Measurements from ENCODE around the gene IQGAP2.
"Not testable (repeated sequence)": the region's sequence is repeated elsewhere in the genome, so short reads cannot be mapped to it uniquely, and the experiment has no call there.

The IQGAP2 gene

DNA sequence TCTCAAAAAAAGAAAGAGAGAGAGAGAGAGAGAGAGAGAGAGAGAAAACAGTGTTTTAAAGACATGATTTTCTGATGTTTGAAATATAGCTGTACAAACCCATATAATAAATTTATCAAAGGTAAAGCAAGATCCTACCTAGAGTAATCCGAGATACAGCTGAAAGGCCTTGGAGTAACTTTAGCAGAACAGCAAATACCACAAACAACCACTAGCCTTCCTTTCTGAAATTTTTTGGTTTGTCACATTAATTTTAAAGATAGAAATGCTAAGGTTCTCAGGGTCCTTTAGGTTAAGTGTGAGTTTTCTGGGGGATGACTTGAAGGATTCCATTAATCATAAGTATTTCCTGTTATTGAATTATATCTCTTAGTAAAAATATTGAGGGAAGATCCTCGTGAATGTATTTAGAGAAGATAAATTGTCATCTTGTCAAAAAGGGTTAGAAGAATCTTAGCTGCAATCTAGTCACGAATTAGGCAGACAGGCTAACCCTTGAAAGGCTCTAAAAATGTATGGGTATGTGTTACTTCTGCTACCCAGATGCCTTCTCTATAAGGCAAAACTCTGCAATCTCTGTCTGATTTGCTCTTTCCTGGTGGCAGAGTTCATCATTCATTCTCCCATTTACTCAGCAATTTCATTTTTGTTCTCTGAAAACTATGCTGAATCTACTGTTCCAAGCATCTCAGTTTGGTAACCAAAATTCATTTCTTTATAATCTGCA lies 192.8 kb downstream of the IQGAP2 start:
- Histone ChIP-seq H3K4me1 (ENCODE audit: insufficient read depth, low read length) (no peaks in the 10 kb centered on the region), H3K4me3 (ENCODE audit: low read length) (no peak overlapping the region), H3K27ac (ENCODE audit: low read length) (no peak overlapping the region), H3K9ac (ENCODE audit: low read depth, low read length) (no peak overlapping the region), H3K36me3 (ENCODE audit: insufficient read depth, low read depth, low read length) (0 out of 2 replicates have a peak, but pooled peaks cover 12% of the 10 kb centered on the region), H3K27me3 (ENCODE audit: insufficient read depth, low read length) (no peaks in the 10 kb centered on the region), H3K9me3 (ENCODE audit: insufficient read depth, low read depth, low read length) (no peaks in the 10 kb centered on the region)

DNA sequence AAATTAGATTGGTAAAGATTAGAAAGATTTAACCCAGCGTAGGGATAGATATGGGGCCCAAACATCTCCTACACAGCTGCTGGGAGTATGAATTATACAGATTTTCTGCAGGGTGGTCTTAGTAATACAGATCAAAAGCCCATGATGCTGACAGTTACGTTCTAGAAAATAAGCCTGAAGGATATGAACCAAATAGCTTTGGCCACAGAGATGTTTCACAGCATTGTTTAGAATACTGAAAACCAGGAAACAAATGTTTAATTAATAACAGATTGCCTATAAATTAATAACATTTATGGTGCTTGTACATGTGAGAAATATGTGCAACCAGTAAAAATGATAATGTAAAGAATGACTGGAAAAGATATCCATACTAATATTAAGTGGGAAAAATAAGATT lies 195.4 kb downstream of the IQGAP2 start:
- Histone ChIP-seq H3K27ac (ENCODE audit: low read length) (no peak overlapping the region), H3K4me3 (ENCODE audit: low read length) (no peak overlapping the region), H3K4me1 (ENCODE audit: insufficient read depth, low read length) (no peaks in the 10 kb centered on the region), H3K27me3 (ENCODE audit: insufficient read depth, low read length) (no peaks in the 10 kb centered on the region), H3K9ac (ENCODE audit: low read depth, low read length) (no peak overlapping the region), H3K36me3 (ENCODE audit: insufficient read depth, low read depth, low read length) (peaks cover 6% of the 10 kb centered on the region; the same call in 1 of the 2 replicates), H3K9me3 (ENCODE audit: insufficient read depth, low read depth, low read length) (no peaks in the 10 kb centered on the region)

DNA sequence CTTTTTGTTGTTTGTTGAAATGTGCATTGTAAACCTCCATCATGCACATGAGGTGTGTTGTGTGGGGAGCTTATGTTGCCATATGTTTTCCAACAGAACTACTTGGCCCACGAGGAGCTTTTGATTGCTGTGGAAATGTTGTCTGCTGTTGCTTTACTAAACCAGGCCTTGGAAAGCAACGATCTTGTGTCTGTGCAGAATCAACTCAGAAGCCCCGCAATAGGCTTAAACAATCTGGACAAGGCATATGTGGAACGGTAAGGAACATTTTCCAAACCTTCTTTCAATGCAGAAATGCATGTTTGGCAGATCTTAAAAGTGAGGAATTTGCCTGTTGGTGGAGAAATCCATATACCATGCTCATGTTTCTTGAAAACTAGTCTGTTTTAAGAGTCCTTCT lies 197.6 kb downstream of the IQGAP2 start:
- Histone ChIP-seq H3K27ac (ENCODE audit: low read length) (no peak overlapping the region), H3K9me3 (ENCODE audit: insufficient read depth, low read depth, low read length) (no peaks in the 10 kb centered on the region), H3K27me3 (ENCODE audit: insufficient read depth, low read length) (no peaks in the 10 kb centered on the region), H3K9ac (ENCODE audit: low read depth, low read length) (no peak overlapping the region), H3K36me3 (ENCODE audit: insufficient read depth, low read depth, low read length) (peaks cover 6% of the 10 kb centered on the region; the same call in 1 of the 2 replicates), H3K4me3 (ENCODE audit: low read length) (no peak overlapping the region), H3K4me1 (ENCODE audit: insufficient read depth, low read length) (no peaks in the 10 kb centered on the region)

DNA sequence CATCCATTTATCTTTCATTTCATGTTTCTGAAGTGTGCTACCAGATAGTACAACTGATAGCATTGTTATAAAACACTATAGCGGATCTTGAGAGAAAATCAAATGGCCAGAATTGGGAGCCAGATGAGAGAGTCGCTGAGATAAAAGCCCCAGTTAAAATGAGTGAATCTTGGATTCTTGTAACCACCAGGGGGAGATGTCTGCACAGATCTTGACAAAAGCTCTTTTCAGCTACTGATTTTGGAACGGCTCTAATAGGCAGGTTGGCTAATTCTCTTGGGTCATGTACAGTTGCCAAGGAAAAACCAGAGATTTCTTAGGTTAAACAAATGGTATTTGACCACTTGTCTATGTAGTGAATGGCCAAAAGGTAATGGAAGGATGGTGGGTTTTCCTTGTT lies 198.4 kb downstream of the IQGAP2 start:
- H3K27ac ChIP-seq (ENCODE audit: low read length), result no peak overlapping the region

DNA sequence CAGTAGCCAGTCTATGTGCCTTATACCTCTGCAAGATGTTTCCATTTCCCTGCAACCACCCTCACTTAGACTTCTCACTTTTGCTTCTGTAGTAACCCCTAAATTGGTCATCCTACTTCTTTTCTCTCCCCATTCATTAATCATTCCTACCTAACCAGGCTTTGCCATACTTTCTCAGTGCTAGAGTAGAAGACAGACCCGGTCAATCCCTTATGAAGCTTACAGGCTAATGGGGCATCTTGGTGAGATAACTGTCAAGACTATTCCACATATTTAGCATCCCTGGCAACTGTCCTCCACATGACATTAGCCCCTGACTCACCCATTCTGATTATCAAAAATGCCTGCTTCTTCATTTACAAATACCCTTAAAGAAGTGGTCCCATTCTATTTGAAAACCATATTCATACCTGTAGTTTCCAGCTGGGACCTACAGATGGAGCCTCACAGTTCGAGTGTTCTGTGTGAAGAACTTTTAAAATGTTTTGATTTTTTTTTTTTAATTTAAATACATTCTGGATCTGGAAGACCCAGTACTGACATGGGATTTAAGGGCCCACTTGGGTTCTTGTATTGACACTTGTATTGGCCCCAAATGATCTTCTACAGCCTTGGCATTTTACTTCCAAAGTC lies 199.1 kb downstream of the IQGAP2 start:
- Histone ChIP-seq H3K27me3 (ENCODE audit: insufficient read depth, low read length) (no peaks in the 10 kb centered on the region), H3K36me3 (ENCODE audit: insufficient read depth, low read depth, low read length) (peaks cover 8% of the 10 kb centered on the region; the same call in 1 of the 2 replicates), H3K27ac (ENCODE audit: low read length) (no peak overlapping the region), H3K4me1 (ENCODE audit: insufficient read depth, low read length) (no peaks in the 10 kb centered on the region), H3K9me3 (ENCODE audit: insufficient read depth, low read depth, low read length) (no peaks in the 10 kb centered on the region), H3K4me3 (ENCODE audit: low read length) (no peak overlapping the region), H3K9ac (ENCODE audit: low read depth, low read length) (no peak overlapping the region)

More for the DNA sequence above, 198.4 kb downstream of the IQGAP2 start:
- Histone ChIP-seq H3K9me3 (ENCODE audit: insufficient read depth, low read depth, low read length) (no peaks in the 10 kb centered on the region), H3K4me1 (ENCODE audit: insufficient read depth, low read length) (no peaks in the 10 kb centered on the region), H3K9ac (ENCODE audit: low read depth, low read length) (no peak overlapping the region), H3K36me3 (ENCODE audit: insufficient read depth, low read depth, low read length) (peaks cover 6% of the 10 kb centered on the region; the same call in 1 of the 2 replicates), H3K27me3 (ENCODE audit: insufficient read depth, low read length) (no peaks in the 10 kb centered on the region), H3K4me3 (ENCODE audit: low read length) (no peak overlapping the region)

DNA sequence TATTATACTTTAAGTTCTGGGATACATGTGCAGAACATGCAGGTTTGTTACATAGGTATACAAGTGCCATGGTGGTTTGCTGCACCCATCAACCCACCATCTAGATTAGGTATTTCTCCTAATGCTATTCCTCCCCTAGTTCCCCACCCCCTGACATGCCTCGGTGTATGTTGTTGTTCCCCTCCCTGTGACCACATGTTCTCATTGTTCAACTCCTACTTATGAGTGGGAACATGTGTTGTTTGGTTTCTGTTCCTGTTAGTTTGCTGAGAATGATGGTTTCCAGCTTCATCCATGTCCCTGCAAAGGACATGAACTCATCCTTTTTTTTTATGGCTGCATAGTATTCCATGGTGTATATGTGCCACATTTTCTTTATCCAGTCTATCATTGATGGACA lies 200.9 kb downstream of the IQGAP2 start:
- H3K27me3 ChIP-seq (ENCODE audit: insufficient read depth, low read length); H3K9me3 ChIP-seq (ENCODE audit: insufficient read depth, low read depth, low read length); H3K4me3 ChIP-seq (ENCODE audit: low read length); H3K36me3 ChIP-seq (ENCODE audit: insufficient read depth, low read depth, low read length); H3K27ac ChIP-seq (ENCODE audit: low read length); H3K4me1 ChIP-seq (ENCODE audit: insufficient read depth, low read length); H3K9ac ChIP-seq (ENCODE audit: low read depth, low read length): not testable (repeated sequence)

DNA sequence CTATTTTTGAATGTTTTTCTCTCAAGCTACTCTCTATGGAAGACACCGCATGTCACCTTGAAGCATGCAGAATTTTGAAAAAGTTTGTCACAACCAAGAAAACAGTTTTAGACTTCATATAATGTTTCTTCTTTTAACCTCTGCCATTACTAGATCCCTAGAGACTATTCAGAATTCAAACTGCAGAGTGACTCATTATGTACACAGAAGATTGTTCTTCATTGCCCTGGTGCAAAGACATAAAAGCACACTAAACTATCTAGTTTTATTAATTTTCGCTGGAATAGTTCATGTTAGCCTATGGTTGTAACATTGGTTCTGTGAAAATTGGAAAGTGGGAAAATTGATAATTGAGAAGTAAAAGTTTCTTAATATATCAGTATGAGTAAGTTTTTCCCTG lies 201.8 kb downstream of the IQGAP2 start:
- Histone ChIP-seq H3K4me1 (ENCODE audit: insufficient read depth, low read length) (peaks cover 8% of the 10 kb centered on the region; the same call in 1 of the 2 replicates), H3K36me3 (ENCODE audit: insufficient read depth, low read depth, low read length) (peaks cover 3% of the 10 kb centered on the region; the same call in 1 of the 2 replicates), H3K27me3 (ENCODE audit: insufficient read depth, low read length) (no peaks in the 10 kb centered on the region), H3K27ac (ENCODE audit: low read length) (no peak overlapping the region), H3K4me3 (ENCODE audit: low read length) (no peak overlapping the region), H3K9ac (ENCODE audit: low read depth, low read length) (no peak overlapping the region), H3K9me3 (ENCODE audit: insufficient read depth, low read depth, low read length) (no peaks in the 10 kb centered on the region)

DNA sequence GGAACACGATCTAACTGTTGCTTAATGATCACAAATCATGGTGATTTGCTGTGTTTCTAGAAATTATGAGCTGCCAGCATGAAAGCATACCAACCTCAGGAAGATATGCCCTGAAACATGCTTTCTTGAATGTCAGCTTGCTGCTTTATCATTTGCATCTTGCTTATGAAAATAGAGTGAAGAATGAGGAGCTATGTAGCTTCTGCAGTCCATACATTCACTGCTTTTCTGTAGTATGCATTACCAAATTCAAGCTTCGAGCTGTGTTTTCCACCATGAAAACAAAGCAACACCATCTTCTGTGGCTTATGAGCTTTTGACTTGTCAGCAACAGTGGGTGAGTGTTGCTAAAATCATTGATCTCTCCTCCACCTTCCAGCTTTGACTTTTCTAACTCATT lies 203.6 kb downstream of the IQGAP2 start:
- no peak overlapping the region for H3K9ac ChIP-seq (ENCODE audit: low read depth, low read length)
- H3K4me3 ChIP-seq (ENCODE audit: low read length), result no peak overlapping the region
- H3K36me3 ChIP-seq (ENCODE audit: insufficient read depth, low read depth, low read length), result peaks cover 3% of the 10 kb centered on the region; the same call in 1 of the 2 replicates
- peaks cover 8% of the 10 kb centered on the region; the same call in 1 of the 2 replicates for H3K4me1 ChIP-seq (ENCODE audit: insufficient read depth, low read length)
- no peaks in the 10 kb centered on the region for H3K9me3 ChIP-seq (ENCODE audit: insufficient read depth, low read depth, low read length)
- H3K27me3 ChIP-seq (ENCODE audit: insufficient read depth, low read length), result no peaks in the 10 kb centered on the region
- H3K27ac ChIP-seq (ENCODE audit: low read length), result no peak overlapping the region

DNA sequence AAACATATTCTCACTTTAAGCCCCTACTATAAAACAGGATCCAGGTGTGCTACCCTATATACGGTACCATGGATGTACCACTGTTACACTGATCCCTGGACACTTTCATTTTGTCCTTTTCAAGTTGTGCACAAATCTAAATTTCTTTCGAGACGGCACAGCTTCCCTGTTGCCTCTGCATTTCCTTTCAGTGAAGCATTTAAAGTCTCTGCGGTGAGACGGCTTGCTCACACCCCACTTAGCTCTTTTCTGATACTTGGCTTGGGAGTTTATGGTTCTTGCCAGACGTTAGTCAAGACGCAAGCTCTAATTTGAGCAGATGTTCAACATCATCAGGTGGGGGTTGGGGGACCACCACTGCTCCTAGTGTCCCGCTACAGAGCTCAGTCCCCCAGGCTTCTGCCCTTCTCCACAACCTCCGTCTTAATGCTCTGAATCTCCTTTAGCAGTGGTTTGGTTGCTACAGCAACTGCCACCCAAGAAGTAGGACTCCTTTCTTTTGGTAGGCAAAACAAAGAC lies 204.3 kb downstream of the IQGAP2 start:
- H3K4me3 ChIP-seq (ENCODE audit: low read length), result no peak overlapping the region
- H3K27me3 ChIP-seq (ENCODE audit: insufficient read depth, low read length), result no peaks in the 10 kb centered on the region
- no peak overlapping the region for H3K27ac ChIP-seq (ENCODE audit: low read length)
- no peak overlapping the region for H3K9ac ChIP-seq (ENCODE audit: low read depth, low read length)
- H3K4me1 ChIP-seq (ENCODE audit: insufficient read depth, low read length), result peaks cover 8% of the 10 kb centered on the region; the same call in 1 of the 2 replicates
- 0 out of 2 replicates have a peak, but pooled peaks cover 3% of the 10 kb centered on the region for H3K36me3 ChIP-seq (ENCODE audit: insufficient read depth, low read depth, low read length)
- H3K9me3 ChIP-seq (ENCODE audit: insufficient read depth, low read depth, low read length), result no peaks in the 10 kb centered on the region

DNA sequence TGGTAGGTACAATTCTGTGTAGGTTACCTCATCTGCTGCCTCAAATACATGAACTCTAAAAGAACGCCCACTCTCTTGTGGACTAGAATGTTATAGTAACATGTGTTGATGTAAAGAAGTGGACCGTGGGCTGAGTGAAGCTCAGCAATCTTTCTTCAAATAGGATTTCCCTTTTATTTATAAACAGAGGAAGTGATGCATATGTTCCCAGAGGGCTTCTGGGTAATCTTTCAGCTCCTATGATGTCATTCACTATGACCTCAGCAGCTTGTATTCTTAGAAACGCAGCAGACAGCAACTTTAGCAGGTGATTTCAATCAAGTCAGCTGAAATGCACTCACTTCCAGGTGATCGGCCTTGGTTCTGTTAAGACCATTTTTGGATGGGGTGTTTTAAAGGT lies 205.7 kb downstream of the IQGAP2 start:
- Histone ChIP-seq H3K9ac (ENCODE audit: low read depth, low read length) (no peak overlapping the region), H3K9me3 (ENCODE audit: insufficient read depth, low read depth, low read length) (no peaks in the 10 kb centered on the region), H3K4me1 (ENCODE audit: insufficient read depth, low read length) (peaks cover 8% of the 10 kb centered on the region; the same call in 1 of the 2 replicates), H3K27me3 (ENCODE audit: insufficient read depth, low read length) (no peaks in the 10 kb centered on the region), H3K27ac (ENCODE audit: low read length) (no peak overlapping the region), H3K4me3 (ENCODE audit: low read length) (no peak overlapping the region), H3K36me3 (ENCODE audit: insufficient read depth, low read depth, low read length) (0 out of 2 replicates have a peak, but pooled peaks cover 3% of the 10 kb centered on the region)

DNA sequence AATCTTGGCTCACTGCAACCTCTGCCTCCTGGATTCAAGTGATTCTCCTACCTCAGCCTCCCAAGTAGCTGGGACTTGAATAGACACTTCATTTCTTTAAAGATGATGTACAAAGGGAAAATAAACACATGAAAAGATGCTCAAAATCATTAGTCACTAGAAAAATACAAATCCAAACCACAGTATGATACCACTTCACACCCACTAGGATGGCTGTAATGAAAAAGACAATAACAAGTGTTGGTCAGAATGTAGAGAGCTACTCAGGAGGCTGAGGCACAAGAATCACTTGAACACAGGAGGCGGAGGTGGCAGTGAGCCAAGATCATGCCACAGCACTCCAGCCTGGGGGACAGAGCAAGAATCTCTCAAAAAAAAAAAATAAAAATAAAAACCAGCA lies 207.1 kb downstream of the IQGAP2 start:
- Histone ChIP-seq H3K27ac (ENCODE audit: low read length) (no peak overlapping the region), H3K27me3 (ENCODE audit: insufficient read depth, low read length) (no peaks in the 10 kb centered on the region), H3K4me3 (ENCODE audit: low read length) (no peak overlapping the region), H3K9ac (ENCODE audit: low read depth, low read length) (no peak overlapping the region), H3K9me3 (ENCODE audit: insufficient read depth, low read depth, low read length) (no peaks in the 10 kb centered on the region), H3K4me1 (ENCODE audit: insufficient read depth, low read length) (peaks cover 8% of the 10 kb centered on the region; the same call in 1 of the 2 replicates), H3K36me3 (ENCODE audit: insufficient read depth, low read depth, low read length) (0 out of 2 replicates have a peak, but pooled peaks cover 3% of the 10 kb centered on the region)

DNA sequence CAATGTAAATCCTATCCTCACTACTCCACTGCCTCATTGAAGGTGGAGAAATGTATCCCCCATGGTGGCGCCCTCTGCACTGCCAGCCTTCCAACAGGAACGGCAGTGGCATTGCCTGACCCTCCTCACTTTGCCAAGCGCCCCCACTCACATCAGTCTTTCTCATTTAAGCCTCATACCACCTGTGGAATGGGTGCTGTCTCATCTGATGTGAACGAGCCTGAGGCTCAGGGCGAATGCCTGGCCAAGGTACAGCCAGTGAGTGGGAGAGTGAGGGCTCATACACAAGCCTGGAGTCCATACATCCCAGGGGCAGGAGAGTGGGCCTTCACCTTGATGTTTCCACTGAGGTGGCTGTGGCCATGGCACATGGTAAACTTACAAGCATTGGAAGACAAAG lies 209.9 kb downstream of the IQGAP2 start:
- H3K9ac ChIP-seq (ENCODE audit: low read depth, low read length), result no peak overlapping the region
- no peaks in the 10 kb centered on the region for H3K36me3 ChIP-seq (ENCODE audit: insufficient read depth, low read depth, low read length)
- no peaks in the 10 kb centered on the region for H3K27me3 ChIP-seq (ENCODE audit: insufficient read depth, low read length)
- H3K27ac ChIP-seq (ENCODE audit: low read length), result no peak overlapping the region
- no peak overlapping the region for H3K4me3 ChIP-seq (ENCODE audit: low read length)
- H3K4me1 ChIP-seq (ENCODE audit: insufficient read depth, low read length), result peaks cover 4% of the 10 kb centered on the region
- no peaks in the 10 kb centered on the region for H3K9me3 ChIP-seq (ENCODE audit: insufficient read depth, low read depth, low read length)

Data from iPS-20b (cell line).